Lower leg skin (tissue), 3 donors: Measurements from ENCODE around the gene ANKFN1.

Experiments used
- CTCF ChIP-seq, 3 donors: fragments of 450-650 bp; IDR thresholded peaks; one replicate each; pipeline ENCODE4 v1.5.1; 2016; ENCODE audit warnings: antibody characterized with exemption in 3 of 3, mild to moderate bottlenecking in 3 of 3, moderate library complexity in 2 of 3
- POLR2A ChIP-seq, 2 donors: fragments of 450-650 bp; IDR thresholded peaks; one replicate each; pipeline ENCODE4 v1.6.1; 2016 to 2017; ENCODE audit warnings: antibody characterized with exemption in 2 of 2, mild to moderate bottlenecking in 1 of 2, moderate library complexity in 1 of 2

GRCh38 chr17:56176091-56176490 is 22.8 kb downstream of the ANKFN1 start:
- TF ChIP-seq CTCF (IDR thresholded peaks at IDR 0.05) (no peak), POLR2A (IDR thresholded peaks at IDR 0.05) (no peak)
